Calu3 (cell line): ENCODE data around the gene FAM136A. TPM values are rescaled to one million over a fixed set of nuclear protein-coding genes. Genes with fewer than 3 reads are reported as not detected.

Experiments
- BruUV-seq: library from RNA; stranded (reverse); fragments of 400-500 nt; replicated peaks from 2 replicates; lab custom pipeline; 2021; lab: Mats Ljungman, UMichigan
- CTCF ChIA-PET: fragments of 300-600 bp; sonication (Branson Sonifier 250); formaldehyde crosslinking; loops from one replicate; lab custom pipeline; 2022; ENCODE audit warnings: antibody characterized with exemption; lab: Charles Lee
- DNase-seq: peaks from one replicate; pipeline ENCODE4 v3.0.0; 2022
- H3K27ac Mint-ChIP-seq: one replicate; pipeline ENCODE4 v1.8.0; 2022; ENCODE audit warnings: mixed read lengths; ENCODE audit not compliant: unreplicated experiment
- H3K27me3 Mint-ChIP-seq: one replicate; pipeline ENCODE4 v1.8.0; 2022; ENCODE audit warnings: mixed read lengths; ENCODE audit not compliant: unreplicated experiment
- H3K36me3 Mint-ChIP-seq: one replicate; pipeline ENCODE4 v1.8.0; 2022; ENCODE audit warnings: mild to moderate bottlenecking, moderate library complexity, mixed read lengths; ENCODE audit not compliant: insufficient read depth, unreplicated experiment
- H3K4me1 Mint-ChIP-seq: one replicate; pipeline ENCODE4 v1.8.0; 2022; ENCODE audit warnings: mild to moderate bottlenecking, low read depth, mixed read lengths; ENCODE audit not compliant: unreplicated experiment
- H3K4me3 Mint-ChIP-seq: one replicate; pipeline ENCODE4 v1.8.0; 2022; ENCODE audit warnings: mild to moderate bottlenecking, low read depth, moderate library complexity, mixed read lengths; ENCODE audit not compliant: unreplicated experiment
- H3K9me3 Mint-ChIP-seq: one replicate; pipeline ENCODE4 v1.8.0; 2022; ENCODE audit warnings: low read depth, mixed read lengths; ENCODE audit not compliant: unreplicated experiment
- CTCF ChIP-seq: fragments of 200-600 bp; IDR thresholded peaks from one replicate; pipeline ENCODE4 v1.8.0; 2022; ENCODE audit warnings: antibody characterized with exemption; ENCODE audit not compliant: unreplicated experiment
- intact Hi-C: fragments of 100-400 bp; cut with micrococcal nuclease; formaldehyde crosslinking; loops from one replicate; pipeline ENCODE4 v1.10.0; 2022; ENCODE audit not compliant: unreplicated experiment
- total RNA-seq: library from RNA; stranded (reverse); gene quantifications from 2 replicates; pipeline ENCODE4 v1.2.3, GENCODE V29; 2022

FAM136A gene
- total RNA-seq, 1 experiment from 2014 or later: 53.7 TPM

- H3K27ac Mint-ChIP-seq: no peak overlapping the region
- no peak overlapping the region for H3K4me3 Mint-ChIP-seq
- H3K27me3 Mint-ChIP-seq: no peaks in the 10 kb centered on the region
- no peak for TF ChIP-seq CTCF
- intact Hi-C loops: loop anchor here (1.0 to 10.0 kb wide), 5 partner anchors 37 to 307 kb away; partner anchors contain the start of gene TGFA
- H3K4me1 Mint-ChIP-seq: peaks cover 20% of the 10 kb centered on the region
- DNase-seq: no peak
- H3K36me3 Mint-ChIP-seq: no peaks in the 10 kb centered on the region
- CTCF ChIA-PET: interaction anchor here (1.4 to 3.1 kb wide), 4 partner anchors 37 to 304 kb away, joined by 3 to 15 read pairs (median 6); no protein-coding TSS in a partner anchor
- BruUV-seq: no TSS peak
- no peaks in the 10 kb centered on the region for H3K9me3 Mint-ChIP-seq
Observed at GRCh38 chr2:70341477-70341765, 39.6 kb upstream of the FAM136A start.

- Mint-ChIP-seq H3K4me3 (no peak overlapping the region), H3K36me3 (no peaks in the 10 kb centered on the region), H3K27me3 (no peaks in the 10 kb centered on the region), H3K27ac (no peak overlapping the region), H3K9me3 (no peaks in the 10 kb centered on the region), H3K4me1 (peaks cover 20% of the 10 kb centered on the region)
- TF ChIP-seq CTCF: peak; percentile 77
- intact Hi-C loops: loop anchor here (1.0 to 10.0 kb wide), 5 partner anchors 36 to 307 kb away; partner anchors contain the start of gene TGFA
- DNase-seq: peak; percentile 65
- CTCF ChIA-PET: interaction anchor here (0.7 to 3.1 kb wide), 5 partner anchors 13 to 305 kb away, joined by 3 to 15 read pairs (median 5); no protein-coding TSS in a partner anchor
- no TSS peak for BruUV-seq
Observed at GRCh38 chr2:70340761-70341476, 39.1 kb upstream of the FAM136A start.

- Mint-ChIP-seq H3K9me3 (no peaks in the 10 kb centered on the region), H3K4me1 (peaks cover 20% of the 10 kb centered on the region)
Observed at GRCh38 chr2:70340075-70340474, 38.2 kb upstream of the FAM136A start.

GRCh38 chr2:70336552-70336951, 34.7 kb upstream of the FAM136A start:
- BruUV-seq: no TSS peak
- Mint-ChIP-seq H3K4me1 (peaks cover 10% of the 10 kb centered on the region), H3K4me3 (no peak overlapping the region), H3K27me3 (no peaks in the 10 kb centered on the region), H3K9me3 (no peaks in the 10 kb centered on the region), H3K36me3 (no peaks in the 10 kb centered on the region), H3K27ac (no peak overlapping the region)
- DNase-seq: no peak
- intact Hi-C loops: no loop called here
- CTCF ChIA-PET: interaction anchor here (0.6 to 1.1 kb wide), 3 partner anchors 33 to 279 kb away, joined by 3 to 5 read pairs (median 4); no protein-coding TSS in a partner anchor
- TF ChIP-seq CTCF: no peak

More at GRCh38 chr2:70340075-70340474, 38.2 kb upstream of the FAM136A start:
- no peak for TF ChIP-seq CTCF
- Mint-ChIP-seq H3K4me3 (no peak overlapping the region), H3K36me3 (no peaks in the 10 kb centered on the region), H3K27me3 (no peaks in the 10 kb centered on the region), H3K27ac (no peak overlapping the region)
- CTCF ChIA-PET: interaction anchor here (2.0 to 3.1 kb wide), 2 partner anchors 36 to 278 kb away, joined by 8 to 15 read pairs; no protein-coding TSS in a partner anchor
- no TSS peak for BruUV-seq
- intact Hi-C loops: loop anchor here (2.0 to 10.0 kb wide), 3 partner anchors 35 to 212 kb away; partner anchors contain the start of gene TGFA
- DNase-seq: no peak
